Measurements from ENCODE around the gene RIPPLY3.
"Not testable (repeated sequence)": the region's sequence is repeated elsewhere in the genome, so short reads cannot be mapped to it uniquely, and the experiment has no call there.

Gene RIPPLY3

DNA sequence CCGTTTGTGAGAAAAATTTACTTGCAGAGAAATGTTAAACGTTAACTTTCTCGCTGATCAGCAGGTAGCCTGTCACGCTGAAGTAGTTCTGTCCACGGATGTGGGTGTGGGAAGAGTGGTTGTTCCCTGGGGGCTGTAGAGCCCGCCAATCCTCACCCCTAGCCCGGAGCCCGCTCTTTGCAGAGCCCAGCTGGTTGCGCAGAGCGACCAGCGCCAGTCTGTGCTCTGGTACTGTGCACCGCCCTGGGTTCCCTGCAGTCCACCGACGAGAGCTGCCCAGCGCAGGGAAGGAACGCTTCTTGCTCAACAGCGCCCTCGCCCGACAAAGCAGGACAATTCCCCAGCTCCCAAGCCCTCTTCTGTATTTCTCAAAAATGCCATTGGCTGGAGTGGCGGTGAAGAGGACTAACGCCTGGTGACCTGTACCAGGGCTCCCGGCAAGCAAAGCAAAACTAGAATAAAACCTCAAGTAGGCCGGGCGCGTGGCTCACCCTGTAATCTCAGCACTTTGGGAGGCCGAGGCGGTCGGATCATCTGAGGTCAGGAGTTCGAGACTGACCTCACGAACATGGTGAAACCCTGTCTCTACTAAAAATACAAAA is 3.3 kb downstream of the RIPPLY3 start:
- DNase-seq, result peak; percentile 75

DNA sequence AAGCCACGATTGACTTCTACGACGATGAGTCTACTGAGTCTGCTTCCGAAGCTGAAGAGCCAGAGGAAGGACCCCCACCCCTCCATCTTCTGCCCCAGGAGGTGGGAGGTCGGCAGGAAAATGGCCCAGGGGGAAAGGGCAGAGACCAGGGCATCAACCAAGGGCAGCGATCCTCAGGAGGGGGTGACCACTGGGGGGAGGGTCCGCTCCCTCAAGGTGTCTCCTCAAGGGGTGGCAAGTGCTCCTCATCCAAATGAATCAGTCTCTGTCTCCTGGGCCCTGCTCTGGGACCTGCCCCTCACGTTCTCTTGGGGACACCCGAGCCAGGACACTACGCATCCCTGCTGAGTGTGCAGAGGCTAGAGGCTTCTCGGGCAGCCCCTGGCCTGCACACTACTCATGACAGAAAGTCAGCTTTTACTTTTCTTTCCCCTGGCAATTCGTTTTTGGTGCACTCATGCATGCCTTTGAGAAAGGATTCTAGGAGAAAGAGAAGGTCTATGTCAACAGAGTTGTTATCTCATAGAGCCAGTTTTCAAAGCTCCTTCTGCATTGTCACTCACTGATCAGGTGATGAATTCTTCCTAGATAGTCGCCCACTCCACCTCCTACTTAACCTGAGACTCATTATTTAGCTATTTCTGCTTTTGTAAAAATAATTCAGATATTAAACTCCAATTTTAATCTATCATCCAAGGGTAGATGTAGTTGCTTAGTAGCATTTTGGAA is 11.6 kb downstream of the RIPPLY3 start:
- no peak for DNase-seq

DNA sequence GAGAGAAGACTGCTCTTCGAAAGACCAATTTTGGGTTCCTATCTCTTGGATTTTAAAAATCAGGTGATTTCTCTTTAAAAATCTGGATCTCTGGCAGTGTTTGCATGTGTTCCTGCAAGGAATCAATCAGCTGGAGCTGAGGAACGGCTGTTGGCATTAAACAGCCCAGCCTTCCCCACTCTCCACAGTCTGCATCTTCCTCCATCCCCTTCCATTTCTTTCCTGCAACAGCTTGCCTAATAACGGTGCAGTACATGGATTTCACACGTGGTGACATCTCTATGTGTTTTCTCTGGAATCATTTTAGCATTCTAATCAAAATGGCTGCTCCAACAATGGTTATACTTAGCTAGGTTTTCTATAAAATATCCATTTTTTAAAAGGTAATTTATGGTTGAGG is 20.0 kb downstream of the RIPPLY3 start:
- DNase-seq, result no peak

DNA sequence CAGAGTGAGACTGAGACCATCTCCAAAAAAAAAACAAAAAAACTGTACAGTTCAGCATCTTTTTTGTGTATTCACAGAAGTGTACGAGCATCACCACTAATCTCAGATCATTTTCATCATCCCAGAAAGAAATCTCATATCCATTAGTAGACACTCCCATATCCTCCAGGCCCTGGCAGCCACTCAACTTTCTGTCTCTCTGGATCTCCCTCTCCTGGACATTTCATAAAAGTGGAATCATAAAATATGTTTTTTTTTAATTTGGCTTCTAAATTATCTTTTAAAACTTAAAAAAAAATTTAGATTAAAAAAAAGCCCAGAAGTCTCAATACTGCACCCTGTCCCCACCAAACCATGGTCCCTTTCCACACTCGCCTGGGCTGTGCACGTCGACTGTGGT is 22.1 kb downstream of the RIPPLY3 start:
- DNase-seq, result no peak

DNA sequence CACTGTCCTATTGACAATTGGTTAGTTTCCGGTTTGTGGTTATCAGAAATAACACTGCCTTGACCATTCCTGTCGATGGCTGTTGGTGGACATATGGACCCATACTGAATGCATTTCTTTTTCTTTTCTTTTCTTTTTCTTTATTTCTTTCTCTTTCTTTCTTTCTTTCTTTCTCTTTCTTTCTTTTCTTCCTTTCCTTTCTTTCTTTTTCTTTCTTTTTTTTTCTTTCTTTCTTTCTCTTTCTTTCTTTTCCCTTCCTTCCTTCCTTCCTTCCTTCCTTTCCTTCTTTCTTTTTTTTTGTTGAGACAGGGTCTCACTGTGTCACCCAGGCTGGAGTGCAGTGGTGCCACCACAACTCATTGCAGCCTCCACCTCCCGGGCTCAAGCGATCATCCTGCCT is 24.4 kb downstream of the RIPPLY3 start:
- DNase-seq, result no peak

DNA sequence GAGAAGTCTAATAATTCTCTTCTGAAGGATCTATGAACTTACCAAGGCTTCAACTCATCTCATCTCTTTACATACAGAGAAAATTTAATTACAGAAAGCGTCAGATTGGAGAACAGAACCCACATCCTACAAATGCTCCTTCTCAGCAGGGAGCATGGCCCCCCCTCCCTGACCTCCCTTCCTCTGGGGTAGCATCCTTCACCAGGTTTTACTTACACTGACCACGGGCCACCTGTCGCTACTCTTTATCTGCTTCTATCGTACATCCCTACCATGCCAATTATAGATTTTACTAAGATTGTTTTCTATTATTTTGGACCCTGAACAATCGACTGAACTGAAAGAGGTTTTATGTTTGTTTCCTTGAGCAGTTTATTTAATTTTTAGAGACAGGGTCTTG is 25.8 kb downstream of the RIPPLY3 start:
- DNase-seq, result no peak

DNA sequence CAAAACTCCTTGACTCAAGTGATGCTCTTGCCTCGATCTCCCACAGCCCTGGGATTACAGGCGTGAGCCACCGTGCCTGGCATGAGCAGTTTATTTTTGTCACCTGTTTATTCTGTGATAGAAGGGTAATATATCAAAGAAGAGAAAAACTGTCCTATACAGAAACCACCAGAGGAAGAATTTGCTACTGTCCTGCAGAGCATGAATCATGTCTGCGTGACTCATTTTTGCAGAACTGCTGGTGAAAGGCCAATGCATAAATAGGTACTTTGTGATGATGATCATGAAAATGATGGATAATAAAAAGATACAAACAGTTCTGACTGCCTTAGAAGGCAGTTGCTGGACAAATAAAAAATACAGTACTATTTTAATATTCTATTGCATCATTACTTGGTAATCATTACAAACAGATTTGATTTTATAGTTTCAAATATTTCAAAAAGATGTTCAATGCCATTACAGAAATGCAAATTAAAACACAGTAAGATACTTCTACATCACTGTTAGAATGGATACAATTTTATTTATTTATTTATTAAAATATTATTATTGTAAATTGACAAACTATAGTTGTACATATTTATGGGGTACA is 26.5 kb downstream of the RIPPLY3 start:
- no peak for DNase-seq

DNA sequence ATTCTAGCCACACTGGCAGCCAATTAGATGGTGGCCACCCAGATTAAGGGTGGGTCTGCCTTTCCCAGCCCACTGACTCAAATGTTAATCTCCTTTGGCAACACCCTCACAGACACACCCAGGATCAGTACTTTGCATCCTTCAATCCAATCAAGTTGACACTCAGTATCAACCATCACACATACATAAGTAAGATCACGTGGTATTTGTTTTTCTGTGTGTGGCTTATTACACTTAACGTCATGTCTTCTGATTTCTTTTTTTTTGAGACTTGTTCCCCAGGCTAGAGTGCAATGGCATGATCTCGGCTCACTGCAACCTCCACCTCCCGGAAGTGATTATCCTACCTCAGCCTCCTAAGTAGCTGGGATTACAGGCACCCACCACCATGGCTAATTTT is 27.9 kb downstream of the RIPPLY3 start:
- DNase-seq, result not testable (repeated sequence)

DNA sequence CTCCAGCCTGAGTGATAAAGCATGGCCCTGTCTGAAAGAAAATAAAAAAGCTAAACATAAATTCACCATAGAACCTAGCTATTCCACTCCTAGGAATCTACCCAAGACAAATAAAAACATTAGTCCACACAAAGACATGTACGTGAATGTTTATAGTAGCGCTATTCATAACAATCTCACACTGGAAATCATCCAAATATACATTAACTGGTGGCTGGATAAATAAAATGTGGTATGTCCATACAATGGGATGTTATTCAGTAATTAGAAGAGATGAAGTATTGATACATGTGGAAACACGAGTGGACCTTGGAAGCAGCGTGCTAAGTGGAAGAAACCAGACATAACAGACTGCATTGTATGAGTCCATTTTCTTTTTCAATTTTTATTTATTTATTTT is 29.7 kb downstream of the RIPPLY3 start:
- no peak for DNase-seq

DNA sequence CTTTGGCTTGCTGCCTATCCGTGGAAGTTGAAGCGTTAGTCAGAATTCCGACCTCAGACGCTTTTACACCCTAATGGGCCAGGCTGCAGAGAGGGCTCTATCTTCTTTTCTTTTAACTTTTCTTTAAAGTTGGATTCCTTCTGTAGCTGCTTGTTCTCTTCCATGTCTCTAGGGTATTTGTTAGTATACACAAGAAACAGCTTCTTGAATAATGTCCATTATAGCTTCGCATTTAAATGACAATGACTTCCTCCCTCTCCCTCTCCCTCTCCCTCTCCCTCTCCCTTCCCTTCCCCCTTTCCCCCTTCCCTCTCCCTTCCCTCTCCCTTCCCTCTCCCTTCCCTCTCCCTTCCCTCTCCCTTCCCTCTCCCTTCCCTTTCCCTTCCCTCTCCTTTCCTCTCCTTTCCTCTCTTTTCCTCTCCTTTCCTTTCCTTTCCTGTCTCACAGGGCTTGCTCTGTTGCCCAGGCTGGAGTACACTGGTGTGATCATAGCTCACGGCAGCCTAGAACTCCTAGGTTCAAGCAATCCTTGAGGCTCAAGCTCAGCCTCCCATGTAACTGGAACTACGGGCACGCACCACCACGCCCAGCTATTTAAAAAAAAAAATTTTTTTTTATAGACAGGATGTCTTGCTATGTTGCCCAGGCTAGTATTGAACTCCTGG is 33.0 kb downstream of the RIPPLY3 start:
- no peak for DNase-seq

DNA sequence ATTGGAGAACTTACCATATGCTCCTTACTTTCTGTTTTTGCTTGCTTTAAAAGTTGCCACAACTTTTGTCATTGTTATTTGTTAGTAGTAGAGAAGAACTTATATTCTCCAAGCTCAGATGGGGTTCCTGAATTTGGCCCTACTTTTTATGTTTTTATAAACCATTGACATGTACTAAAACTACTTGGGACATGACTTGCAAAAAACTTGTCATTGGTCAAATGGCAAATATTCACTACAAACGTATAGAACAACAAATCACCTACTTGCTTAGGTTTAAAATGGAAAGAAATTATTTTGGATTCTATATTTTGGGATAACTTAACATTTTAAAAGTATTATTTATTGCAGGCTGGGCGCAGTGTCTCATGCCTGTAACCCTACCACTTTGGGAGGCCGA is 33.7 kb downstream of the RIPPLY3 start:
- no peak for DNase-seq

DNA sequence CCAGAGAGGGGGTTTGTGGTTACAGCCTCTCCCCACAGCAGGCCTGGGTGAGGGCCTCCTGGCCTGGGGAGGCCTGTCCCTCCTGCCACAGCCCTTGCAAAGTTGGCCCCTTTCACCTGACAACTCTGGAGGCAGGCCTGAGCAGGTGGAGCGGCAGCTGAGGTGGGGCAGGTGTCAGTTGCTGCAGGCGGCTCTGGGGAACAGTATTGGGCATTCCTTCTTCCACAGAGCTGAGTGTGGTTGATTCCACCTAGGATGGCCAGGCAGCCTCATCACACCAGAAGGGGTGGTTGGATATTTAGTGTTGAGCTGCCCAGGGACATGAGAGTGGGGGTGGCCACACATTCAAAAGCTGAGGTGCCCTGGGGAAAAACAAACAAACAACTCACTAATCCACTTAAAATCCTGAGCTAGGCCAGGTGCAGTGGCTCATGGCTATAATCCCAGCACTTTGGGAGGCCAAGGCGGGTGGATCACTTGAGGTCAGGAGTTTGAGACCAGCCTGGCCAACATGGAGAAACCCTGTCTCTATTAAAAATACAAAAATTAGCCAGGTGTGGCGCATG is 35.3 kb downstream of the RIPPLY3 start:
- DNase-seq, result no peak

DNA sequence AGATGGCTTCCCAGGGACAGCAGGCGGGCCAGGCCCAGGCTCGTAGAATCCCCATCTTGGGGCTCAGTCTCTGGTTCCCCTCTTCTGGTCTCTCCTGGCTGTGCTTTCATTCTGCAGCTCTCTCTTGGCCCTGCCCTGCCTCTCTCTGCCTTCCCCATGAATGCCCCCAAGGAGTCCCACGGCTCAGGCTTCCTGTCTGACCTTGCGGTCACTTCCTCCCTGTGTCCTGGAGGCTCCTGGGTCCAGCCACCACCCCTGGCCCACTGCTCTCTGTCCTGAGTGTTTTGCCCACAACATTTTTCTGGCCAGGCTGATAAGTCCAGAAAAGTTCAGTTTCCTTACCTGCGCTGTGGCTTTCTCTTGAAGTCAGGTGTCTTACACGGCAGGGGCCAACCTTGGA is 37.3 kb downstream of the RIPPLY3 start:
- no peak for DNase-seq

DNA sequence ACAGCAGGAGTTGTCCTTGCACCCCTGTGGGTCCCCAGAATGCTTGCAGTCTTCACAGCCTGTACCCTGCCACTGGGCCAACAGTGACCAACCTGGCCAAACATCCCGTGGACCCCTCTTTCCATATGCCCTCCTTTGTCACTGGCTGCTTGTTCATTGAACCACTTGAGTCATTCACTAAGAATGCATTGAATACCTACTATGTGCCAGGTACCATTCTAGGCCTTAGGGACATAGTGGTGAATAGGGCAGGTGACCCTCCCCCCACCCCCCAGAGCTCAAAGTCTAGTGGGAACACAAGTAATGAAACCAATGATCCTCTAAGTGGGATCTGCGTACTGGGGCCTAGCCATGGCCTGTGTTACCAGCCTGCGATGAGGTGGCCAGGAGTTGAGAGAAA is 38.1 kb downstream of the RIPPLY3 start:
- DNase-seq, result no peak

DNA sequence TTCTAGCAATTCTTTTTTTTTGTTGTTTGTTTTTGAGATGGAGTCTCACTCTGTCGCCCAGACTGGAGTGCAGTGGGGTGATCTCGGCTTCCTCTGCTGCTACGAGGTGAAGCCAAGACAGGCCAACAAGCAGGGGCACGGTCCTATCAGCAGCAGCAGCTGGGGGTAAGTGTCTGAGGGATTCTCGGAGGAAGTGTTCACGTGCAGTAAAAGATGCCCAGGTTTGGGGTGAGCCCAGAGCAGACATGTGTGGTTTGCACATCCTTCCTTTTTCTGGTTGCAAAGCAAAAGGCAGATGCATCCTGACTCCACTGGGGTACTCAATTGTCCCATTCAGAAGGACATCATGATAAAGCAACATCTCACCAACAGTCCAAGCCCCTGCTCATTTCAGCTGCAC is 38.6 kb downstream of the RIPPLY3 start:
- no peak for DNase-seq

DNA sequence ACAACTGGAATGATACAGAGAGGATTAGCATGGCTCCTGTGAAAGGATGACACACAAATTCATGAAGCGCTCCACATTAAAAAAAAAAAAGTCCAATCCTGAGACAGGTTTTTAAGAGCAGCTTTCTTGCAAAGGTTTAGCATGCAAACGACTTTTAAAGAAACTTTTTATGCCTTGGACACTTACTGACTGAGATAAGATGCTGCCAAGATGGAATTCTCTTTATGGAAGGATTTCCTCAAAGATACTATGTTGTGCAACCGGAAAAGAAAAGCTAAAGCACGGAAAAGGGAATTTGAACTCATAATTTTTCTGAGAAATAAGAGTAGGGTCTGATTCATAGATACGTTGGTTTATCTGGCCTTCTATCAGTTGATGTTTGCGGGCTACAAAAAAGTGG is 39.1 kb downstream of the RIPPLY3 start:
- DNase-seq, result no peak

DNA sequence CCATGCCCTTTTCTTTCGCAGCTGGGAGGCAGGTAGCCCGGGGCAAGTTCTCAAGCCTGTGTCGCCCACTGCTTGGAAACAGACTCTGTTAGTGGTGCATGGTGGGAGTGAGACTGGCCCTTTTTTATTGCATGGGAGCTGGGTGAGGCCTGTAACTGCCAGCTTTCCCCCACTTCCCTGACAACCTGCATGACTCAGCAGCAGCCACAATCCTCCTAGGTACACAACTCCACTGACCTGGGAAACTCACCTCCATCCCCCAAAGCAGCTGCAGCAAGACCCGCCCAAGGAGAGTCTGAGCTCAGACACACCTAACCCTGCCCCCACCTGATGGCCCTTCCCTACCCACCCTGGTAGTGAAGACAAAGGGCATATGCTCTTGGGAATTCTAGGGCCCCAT is 40.6 kb downstream of the RIPPLY3 start:
- no peak for DNase-seq

DNA sequence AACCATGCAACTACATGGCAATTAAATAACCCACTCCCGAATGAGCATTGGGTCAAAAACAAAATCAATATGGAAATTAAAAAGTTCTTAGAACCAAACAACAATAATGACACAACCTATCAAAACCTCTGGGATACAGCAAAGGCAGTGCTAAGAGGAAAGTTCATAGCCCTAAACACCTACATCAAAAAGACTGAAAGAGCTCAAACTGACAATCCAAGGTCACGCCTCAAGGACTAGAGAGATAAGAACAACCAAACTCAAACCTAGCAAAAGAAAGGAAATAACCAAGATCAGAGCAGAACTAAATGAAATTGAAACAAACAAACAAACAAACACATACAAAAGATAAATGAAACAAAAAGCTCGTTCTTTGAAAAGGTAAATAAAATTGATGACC is 43.2 kb downstream of the RIPPLY3 start:
- DNase-seq, result not testable (repeated sequence)

DNA sequence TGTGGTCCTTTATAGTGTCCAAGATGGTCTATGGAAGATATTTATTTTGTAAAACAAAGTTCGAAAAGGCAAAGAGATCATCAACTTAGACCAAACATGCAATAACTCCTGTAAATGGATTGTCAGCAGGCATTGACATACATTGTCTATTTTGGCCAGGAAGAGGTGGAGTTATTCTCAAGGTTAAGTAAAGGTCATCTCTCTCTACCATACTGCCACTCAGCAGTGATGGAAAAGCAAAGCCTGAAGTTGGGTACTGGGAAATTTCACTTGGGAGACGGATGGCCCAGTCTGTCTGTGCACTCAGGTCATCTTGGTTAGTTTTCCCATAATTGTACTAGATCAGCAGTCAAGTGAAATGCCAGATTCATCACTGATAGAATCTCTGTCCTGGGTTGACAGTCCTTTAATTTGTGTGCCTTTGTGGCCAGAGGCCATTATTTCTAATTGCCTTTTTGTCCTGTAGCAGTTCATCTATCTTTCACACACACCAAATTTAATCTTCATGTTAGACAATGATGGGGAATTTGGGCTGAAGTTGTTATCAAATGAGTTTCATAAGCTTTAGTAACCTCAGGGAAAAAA is 48.9 kb downstream of the RIPPLY3 start:
- no peak for DNase-seq

DNA sequence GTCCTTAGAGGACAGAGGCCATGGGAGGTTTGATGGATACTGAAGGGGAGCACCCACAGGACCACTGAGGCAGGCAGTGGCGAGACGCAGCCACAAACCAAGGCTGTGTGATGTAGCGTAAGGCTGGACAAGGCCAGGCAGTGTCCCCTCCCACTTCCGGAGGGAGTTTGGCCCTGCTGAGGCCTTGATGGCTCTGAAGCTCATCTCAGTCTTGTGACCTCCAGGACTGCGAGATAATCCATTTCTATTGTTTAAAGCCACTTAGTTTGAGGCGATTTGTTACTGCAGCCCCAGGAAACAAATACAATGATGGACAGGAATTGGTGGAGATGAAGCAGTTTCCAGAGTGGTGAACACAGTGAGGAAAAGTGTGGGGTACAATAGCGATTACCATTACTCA is 51.1 kb downstream of the RIPPLY3 start:
- DNase-seq, result no peak

DNA sequence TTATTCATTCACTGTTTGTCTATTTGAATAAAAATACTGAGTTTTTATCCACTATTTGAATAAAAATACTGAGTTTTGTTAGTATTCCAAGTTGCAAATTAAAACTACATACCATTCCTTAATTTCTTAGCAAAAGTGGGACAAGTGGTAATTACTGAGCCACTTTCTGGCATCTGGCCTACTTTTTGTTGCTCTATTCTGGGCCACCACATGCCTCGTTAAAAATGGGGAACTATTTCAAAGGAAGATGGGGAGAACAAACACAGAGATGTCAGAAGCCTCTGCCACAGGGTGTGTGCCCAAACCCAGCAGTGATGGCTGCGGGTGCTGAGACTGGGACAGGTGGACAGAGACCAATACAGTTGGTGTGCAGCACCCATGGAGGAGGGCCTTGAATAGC is 51.8 kb downstream of the RIPPLY3 start:
- no peak for DNase-seq

DNA sequence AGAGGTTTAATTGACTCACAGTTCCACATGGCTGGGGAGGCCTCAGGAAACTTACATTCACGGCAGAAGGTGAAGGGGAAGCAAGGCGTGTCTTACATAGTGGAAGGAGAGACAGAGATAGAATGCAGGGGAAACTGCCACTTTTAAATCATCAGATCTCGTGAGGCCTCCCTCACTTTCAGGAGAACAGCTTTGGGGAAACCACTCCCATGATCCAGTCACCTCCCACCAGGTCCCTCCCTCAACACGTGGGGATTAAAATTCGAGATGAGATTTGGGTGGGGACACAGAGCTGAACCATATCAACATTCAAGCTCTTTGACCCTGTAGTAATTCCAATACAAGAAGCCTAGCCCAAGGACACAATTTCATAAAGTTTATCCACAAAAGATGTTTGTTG is 52.7 kb downstream of the RIPPLY3 start:
- DNase-seq, result no peak

DNA sequence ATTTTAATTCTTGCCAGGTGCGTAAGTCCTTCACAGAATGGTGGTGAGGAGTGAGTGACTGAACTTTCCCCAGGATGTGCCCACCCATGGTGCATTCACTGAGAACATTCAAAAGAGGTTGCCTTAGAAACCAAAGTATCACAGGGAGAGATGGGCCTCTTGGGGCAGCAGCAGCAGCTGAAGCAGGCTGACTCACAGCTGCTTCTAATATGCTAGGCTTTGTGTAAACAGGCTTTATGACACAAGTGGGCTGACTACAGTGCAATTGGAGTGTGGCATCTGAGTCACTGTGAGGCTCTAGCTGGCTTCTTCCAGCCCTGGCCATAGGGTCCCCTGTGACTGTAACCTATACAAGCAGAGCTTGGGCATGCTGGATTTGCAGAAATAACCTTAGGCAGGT is 53.8 kb downstream of the RIPPLY3 start:
- DNase-seq, result no peak

All from right kidney (tissue), 1 donor.